Tibial nerve (tissue), 3 donors: ENCODE results near the gene SAMD10.

ENCODE experiments used
- POLR2A ChIP-seq, 2 donors: fragments of 450-650 bp; IDR thresholded peaks; one replicate each; pipeline ENCODE4 v1.6.1; 2017; ENCODE audit warnings: antibody characterized with exemption in 2 of 2, mild to moderate bottlenecking in 2 of 2, moderate library complexity in 2 of 2
- TF ChIP-seq, protein P1 (sequence below), 5 experiments: fragments of 200-600 bp in 3 of 5; fragments of 450-650 bp in 2 of 5; sonication (generic) in 3 of 5; IDR thresholded peaks; one replicate each; pipeline ENCODE4 v1.5.1; 2016 to 2019; ENCODE audit warnings: antibody characterized with exemption in 5 of 5, mild to moderate bottlenecking in 3 of 5, moderate library complexity in 2 of 5

DNA sequence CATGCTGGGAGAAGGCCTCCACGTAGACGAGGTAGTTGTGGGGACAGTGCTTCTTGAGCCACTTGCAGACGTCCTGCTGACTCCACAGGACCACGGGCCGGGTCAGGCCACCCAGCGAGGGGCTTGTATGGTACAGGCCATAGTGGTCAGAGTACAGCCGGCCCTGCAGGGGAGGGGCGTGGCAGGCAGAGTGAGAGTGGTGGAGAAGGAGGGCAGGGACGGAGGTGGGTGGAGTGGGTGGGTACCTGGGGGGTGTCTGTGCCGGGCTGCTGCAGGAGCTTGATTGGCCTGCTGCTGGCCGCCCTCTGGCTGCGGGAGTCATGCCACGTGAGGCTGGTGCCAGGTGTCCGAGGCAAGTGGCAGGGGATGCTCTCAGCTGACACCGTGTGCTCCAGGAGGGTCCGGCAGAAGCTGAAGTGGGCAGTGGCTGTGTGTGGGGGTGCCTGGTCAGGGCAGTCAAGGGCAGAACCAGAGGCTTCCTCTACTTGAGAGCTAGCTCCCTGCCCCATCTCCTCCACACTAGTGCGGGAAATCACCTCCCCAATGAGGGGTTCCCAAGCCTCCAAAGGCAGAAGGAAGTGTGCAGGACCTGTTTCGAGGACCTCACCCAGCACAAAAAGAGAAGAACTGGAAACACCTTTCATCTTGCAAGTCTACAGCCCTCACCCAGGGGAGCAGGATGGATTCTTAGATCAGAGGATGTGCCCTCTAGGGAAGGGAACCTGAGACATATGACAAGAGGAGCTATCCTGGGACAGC, 2.3 kb downstream of the SAMD10 start:
- TF ChIP-seq, protein P1, sequence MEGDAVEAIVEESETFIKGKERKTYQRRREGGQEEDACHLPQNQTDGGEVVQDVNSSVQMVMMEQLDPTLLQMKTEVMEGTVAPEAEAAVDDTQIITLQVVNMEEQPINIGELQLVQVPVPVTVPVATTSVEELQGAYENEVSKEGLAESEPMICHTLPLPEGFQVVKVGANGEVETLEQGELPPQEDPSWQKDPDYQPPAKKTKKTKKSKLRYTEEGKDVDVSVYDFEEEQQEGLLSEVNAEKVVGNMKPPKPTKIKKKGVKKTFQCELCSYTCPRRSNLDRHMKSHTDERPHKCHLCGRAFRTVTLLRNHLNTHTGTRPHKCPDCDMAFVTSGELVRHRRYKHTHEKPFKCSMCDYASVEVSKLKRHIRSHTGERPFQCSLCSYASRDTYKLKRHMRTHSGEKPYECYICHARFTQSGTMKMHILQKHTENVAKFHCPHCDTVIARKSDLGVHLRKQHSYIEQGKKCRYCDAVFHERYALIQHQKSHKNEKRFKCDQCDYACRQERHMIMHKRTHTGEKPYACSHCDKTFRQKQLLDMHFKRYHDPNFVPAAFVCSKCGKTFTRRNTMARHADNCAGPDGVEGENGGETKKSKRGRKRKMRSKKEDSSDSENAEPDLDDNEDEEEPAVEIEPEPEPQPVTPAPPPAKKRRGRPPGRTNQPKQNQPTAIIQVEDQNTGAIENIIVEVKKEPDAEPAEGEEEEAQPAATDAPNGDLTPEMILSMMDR (IDR thresholded peaks at IDR 0.05), result no peak
- no peak for TF ChIP-seq POLR2A (IDR thresholded peaks at IDR 0.05)
